GM19099 (cell line): ENCODE results near the gene TRIM17.

Source experiments
- POLR2A ChIP-seq: IDR thresholded peaks from 3 replicates; pipeline ENCODE4 v1.6.1; 2011; ENCODE audit warnings: low read depth; ENCODE audit not compliant: insufficient read length; ENCODE audit errors: extremely low read depth

Gene TRIM17

GRCh38 chr1:228366062-228366865, 50.4 kb downstream of the TRIM17 start:
- no peak for TF ChIP-seq POLR2A

- no peak for TF ChIP-seq POLR2A
Measured at GRCh38 chr1:228365271-228366061, 51.2 kb downstream of the TRIM17 start.

GRCh38 chr1:228364706-228365213, 51.9 kb downstream of the TRIM17 start:
- TF ChIP-seq POLR2A: no peak

GRCh38 chr1:228364068-228364705, 52.5 kb downstream of the TRIM17 start:
- no peak for TF ChIP-seq POLR2A

GRCh38 chr1:228363686-228364067, 53.0 kb downstream of the TRIM17 start:
- no peak for TF ChIP-seq POLR2A

GRCh38 chr1:228362884-228363450, 53.7 kb downstream of the TRIM17 start:
- no peak for TF ChIP-seq POLR2A

- no peak for TF ChIP-seq POLR2A
Measured at GRCh38 chr1:228362141-228362883, 54.3 kb downstream of the TRIM17 start.

- TF ChIP-seq POLR2A: no peak
Measured at GRCh38 chr1:228361314-228362140, 55.1 kb downstream of the TRIM17 start.

GRCh38 chr1:228360533-228361313, 55.9 kb downstream of the TRIM17 start:
- TF ChIP-seq POLR2A: no peak

GRCh38 chr1:228359613-228360532, 56.8 kb downstream of the TRIM17 start:
- no peak for TF ChIP-seq POLR2A

- TF ChIP-seq POLR2A: no peak
Measured at GRCh38 chr1:228358764-228359612, 57.7 kb downstream of the TRIM17 start.
